Neural progenitor cell (in vitro differentiated cells): ENCODE measurements around the gene NEXN. TPM values are rescaled to one million over a fixed set of nuclear protein-coding genes. Genes with fewer than 3 reads are reported as not detected.
"Not testable (repeated sequence)": the region's sequence is repeated elsewhere in the genome, so short reads cannot be mapped to it uniquely, and the experiment has no call there.

Experiments
- DNase-seq: peaks from one replicate; pipeline ENCODE4 v3.0.0-alpha.2; 2016; ENCODE audit warnings: low spot score
- H2AFZ ChIP-seq: fragments of 200-600 bp; sonication (generic); replicated peaks from 2 replicates; pipeline ENCODE4 v1.6.1; 2016; ENCODE audit warnings: antibody characterized with exemption
- H3F3A ChIP-seq: fragments of 200-600 bp; sonication (generic); 2 replicates; pipeline ENCODE4 v1.6.1; 2016; ENCODE audit warnings: antibody characterized with exemption, low read depth
- H3K27ac ChIP-seq: fragments of 200-600 bp; sonication (generic); 2 replicates; pipeline ENCODE4 v1.5.1; 2016; ENCODE audit warnings: mild to moderate bottlenecking
- H3K27me3 ChIP-seq: fragments of 200-600 bp; sonication (generic); 2 replicates; pipeline ENCODE4 v1.6.1; 2016; ENCODE audit warnings: mild to moderate bottlenecking, moderate library complexity
- H3K36me3 ChIP-seq: fragments of 200-600 bp; sonication (generic); 2 replicates; pipeline ENCODE4 v1.5.1; 2016
- H3K4me1 ChIP-seq: fragments of 200-600 bp; sonication (generic); 2 replicates; pipeline ENCODE4 v1.6.1; 2016; ENCODE audit warnings: mixed run types
- H3K4me2 ChIP-seq: fragments of 200-600 bp; sonication (generic); 2 replicates; pipeline ENCODE4 v1.6.1; 2016
- H3K4me3 ChIP-seq: fragments of 200-600 bp; sonication (generic); 2 replicates; pipeline ENCODE4 v1.5.1; 2016
- H3K79me2 ChIP-seq: fragments of 200-600 bp; sonication (generic); 2 replicates; pipeline ENCODE4 v1.6.1; 2016; ENCODE audit warnings: low read depth
- H3K9ac ChIP-seq: fragments of 200-600 bp; sonication (generic); 2 replicates; pipeline ENCODE4 v1.6.1; 2016
- H3K9me3 ChIP-seq: fragments of 200-600 bp; sonication (generic); 2 replicates; pipeline ENCODE4 v1.5.1; 2016; ENCODE audit warnings: low read depth
- H4K20me1 ChIP-seq: fragments of 200-600 bp; sonication (generic); 2 replicates; pipeline ENCODE4 v1.6.1; 2016; ENCODE audit warnings: low read depth
- H3K27ac Mint-ChIP-seq: 3 replicates; pipeline ENCODE4 v1.8.0; 2021; ENCODE audit warnings: mixed read lengths
- H3K27me3 Mint-ChIP-seq: 2 replicates; pipeline ENCODE4 v1.8.0; 2022; ENCODE audit warnings: low read depth, mild to moderate bottlenecking, inconsistent platforms, moderate library complexity, mixed read lengths; ENCODE audit not compliant: insufficient read depth
- H3K36me3 Mint-ChIP-seq: 3 replicates; pipeline ENCODE4 v1.8.0; 2021; ENCODE audit warnings: mixed read lengths
- H3K4me1 Mint-ChIP-seq: 3 replicates; pipeline ENCODE4 v1.8.0; 2021; ENCODE audit warnings: mixed read lengths
- H3K4me3 Mint-ChIP-seq: 3 replicates; pipeline ENCODE4 v1.8.0; 2021; ENCODE audit warnings: mild to moderate bottlenecking, moderate library complexity, mixed read lengths
- H3K9me3 Mint-ChIP-seq: 3 replicates; pipeline ENCODE4 v1.8.0; 2020; ENCODE audit warnings: mixed read lengths
- EZH2 ChIP-seq: fragments of 200-600 bp; sonication (generic); IDR thresholded peaks from 2 replicates; pipeline ENCODE4 v1.6.1; 2017; ENCODE audit warnings: antibody characterized with exemption, mild to moderate bottlenecking, moderate library complexity
- EZH2phosphoT487 ChIP-seq: fragments of 200-600 bp; sonication (generic); IDR thresholded peaks from 2 replicates; pipeline ENCODE4 v1.6.1; 2017; ENCODE audit warnings: antibody characterized with exemption
- total RNA-seq: library from RNA; depleted of rRNA; stranded (reverse); fragments of >200 nt; gene quantifications from 2 replicates; pipeline ENCODE4 v1.2.3, GENCODE V29; 2015; ENCODE audit warnings: low replicate concordance
- TF ChIP-seq, protein P1 (sequence below): fragments of 200-600 bp; sonication (generic); IDR thresholded peaks from 2 replicates; pipeline ENCODE4 v1.5.1; 2017; ENCODE audit warnings: antibody characterized with exemption, mild to moderate bottlenecking

Gene NEXN
- total RNA-seq, 1 donor from 2014 or later, result 2.0 TPM

DNA sequence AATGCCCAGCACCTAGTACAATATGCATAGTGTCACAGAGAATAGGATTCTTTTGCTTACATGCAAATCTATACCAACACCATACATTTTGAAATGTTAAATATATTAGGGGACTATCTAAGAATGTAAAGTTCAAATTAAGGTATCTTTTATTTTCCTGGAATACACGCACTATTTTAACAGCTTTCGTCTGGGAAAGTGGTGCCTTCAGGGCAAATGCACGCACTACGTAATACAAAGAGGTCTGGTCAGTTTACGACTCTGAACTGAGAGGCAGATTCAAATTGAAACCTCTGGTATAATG, 89.5 kb downstream of the NEXN start:
- no peak overlapping the region for H3K4me3 Mint-ChIP-seq
- peaks cover 28% of the 10 kb centered on the region for H3K36me3 Mint-ChIP-seq
- no peak for DNase-seq
- Histone ChIP-seq H3K4me1 (peaks cover 40% of the 10 kb centered on the region), H3K9ac (peak overlapping the region; percentile 98), H3K27ac (peak overlapping the region; percentile 98), H3K79me2 (peaks cover 98% of the 10 kb centered on the region), H3K36me3 (peaks cover 14% of the 10 kb centered on the region), H3K27me3 (no peaks in the 10 kb centered on the region), H3K4me3 (peak overlapping the region; percentile 100), H3K4me2 (peak overlapping the region; percentile 98), H2AFZ (no peak overlapping the region), H3F3A (peaks cover 44% of the 10 kb centered on the region), H3K9me3 (no peaks in the 10 kb centered on the region), H4K20me1 (peaks cover 82% of the 10 kb centered on the region)
- TF ChIP-seq EZH2 (no peak), EZH2phosphoT487 (no peak)
- TF ChIP-seq, protein P1, sequence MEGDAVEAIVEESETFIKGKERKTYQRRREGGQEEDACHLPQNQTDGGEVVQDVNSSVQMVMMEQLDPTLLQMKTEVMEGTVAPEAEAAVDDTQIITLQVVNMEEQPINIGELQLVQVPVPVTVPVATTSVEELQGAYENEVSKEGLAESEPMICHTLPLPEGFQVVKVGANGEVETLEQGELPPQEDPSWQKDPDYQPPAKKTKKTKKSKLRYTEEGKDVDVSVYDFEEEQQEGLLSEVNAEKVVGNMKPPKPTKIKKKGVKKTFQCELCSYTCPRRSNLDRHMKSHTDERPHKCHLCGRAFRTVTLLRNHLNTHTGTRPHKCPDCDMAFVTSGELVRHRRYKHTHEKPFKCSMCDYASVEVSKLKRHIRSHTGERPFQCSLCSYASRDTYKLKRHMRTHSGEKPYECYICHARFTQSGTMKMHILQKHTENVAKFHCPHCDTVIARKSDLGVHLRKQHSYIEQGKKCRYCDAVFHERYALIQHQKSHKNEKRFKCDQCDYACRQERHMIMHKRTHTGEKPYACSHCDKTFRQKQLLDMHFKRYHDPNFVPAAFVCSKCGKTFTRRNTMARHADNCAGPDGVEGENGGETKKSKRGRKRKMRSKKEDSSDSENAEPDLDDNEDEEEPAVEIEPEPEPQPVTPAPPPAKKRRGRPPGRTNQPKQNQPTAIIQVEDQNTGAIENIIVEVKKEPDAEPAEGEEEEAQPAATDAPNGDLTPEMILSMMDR, result no peak
- peaks cover 5% of the 10 kb centered on the region for H3K9me3 Mint-ChIP-seq
- peaks cover 6% of the 10 kb centered on the region for H3K27me3 Mint-ChIP-seq
- H3K4me1 Mint-ChIP-seq, result peaks cover 25% of the 10 kb centered on the region
- H3K27ac Mint-ChIP-seq, result no peak overlapping the region

DNA sequence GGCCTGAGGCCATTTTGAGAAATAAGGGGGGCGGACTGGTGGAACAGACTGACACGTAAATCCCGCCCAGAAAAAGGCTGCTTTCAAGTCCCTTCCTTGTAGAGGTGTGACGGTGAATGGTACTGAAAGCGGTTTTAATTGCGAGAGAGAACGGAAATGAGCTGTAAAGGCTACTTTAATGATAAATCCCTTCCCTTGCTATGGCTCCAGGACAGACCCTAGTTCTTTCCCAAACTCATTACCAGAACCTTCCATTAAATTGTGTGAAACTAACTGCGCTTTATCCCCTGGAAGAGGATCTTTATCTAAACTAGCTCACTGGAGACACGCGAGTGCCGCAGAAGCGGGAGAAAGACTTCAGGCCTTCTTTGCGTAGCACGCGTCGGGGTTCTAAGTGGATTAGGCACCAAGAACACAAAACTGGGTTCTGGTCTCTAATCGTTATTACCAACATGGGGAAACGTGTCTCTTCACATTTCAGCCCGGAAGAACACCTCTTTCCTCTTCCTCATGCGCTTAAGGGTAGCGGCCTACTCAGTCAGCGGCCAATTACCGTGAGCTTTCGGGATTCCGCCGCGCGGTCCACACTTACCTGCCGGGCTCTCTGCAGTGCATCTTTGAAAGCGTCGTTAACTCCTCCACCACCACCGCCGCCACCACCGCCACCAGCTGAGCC, 90.0 kb downstream of the NEXN start:
- peaks cover 5% of the 10 kb centered on the region for H3K9me3 Mint-ChIP-seq
- H3K4me2 ChIP-seq, result peak overlapping the region; percentile 98

DNA sequence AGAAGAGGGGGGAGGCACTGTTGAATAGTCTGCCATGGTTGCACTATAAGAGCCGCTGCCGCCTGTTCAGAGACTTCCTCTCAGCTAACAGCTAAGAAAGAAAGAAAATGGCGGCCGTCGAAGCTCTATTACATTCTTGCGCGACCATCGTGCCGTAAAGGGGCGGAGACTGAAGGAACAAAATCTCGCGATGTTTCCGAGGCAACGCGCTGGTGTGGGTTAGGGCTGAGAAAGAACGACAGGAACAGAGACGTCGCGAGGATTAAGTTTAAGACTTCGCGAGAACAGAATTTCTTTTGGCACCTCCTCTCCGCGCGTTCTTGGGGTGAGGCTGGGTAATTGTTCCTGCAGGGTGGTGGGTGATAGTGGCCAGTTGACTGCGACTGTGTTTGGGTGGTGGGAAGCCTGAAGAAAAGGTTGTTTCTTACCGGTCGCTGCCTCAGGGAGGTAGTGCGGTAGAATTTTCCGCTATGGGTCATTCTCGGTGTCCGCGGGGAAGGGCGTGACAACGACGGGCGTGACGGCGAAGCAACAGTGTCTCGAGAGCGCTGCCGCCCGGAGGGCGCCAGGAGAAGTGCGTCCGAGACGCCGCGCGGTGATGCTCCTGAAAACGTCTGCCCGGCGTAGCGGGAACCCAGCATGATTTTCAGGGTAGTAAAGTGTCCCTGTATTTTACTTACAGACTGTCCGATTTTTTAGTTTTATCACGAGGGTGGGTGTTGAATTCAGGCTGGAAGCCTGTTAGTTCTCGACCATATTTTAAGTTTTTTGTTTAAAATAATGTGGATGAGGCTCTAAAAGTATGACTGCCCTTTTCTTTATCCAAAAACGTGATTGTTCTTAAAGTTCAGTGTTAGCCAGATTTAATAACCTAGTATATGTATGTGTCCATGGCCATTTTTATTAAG, 90.8 kb downstream of the NEXN start, which contains the start of gene FUBP1:
Gene FUBP1 (minus strand): TSS at position 104 of the 908 bp plus-strand sequence. CDS start 68 bp downstream, at position 36.
- Histone ChIP-seq H3K4me1 (peaks cover 47% of the 10 kb centered on the region), H3K27me3 (no peaks in the 10 kb centered on the region), H3K27ac (peak within 1 kb of the TSS; percentile 98), H3K4me2 (peak within 1 kb of the TSS; percentile 98), H3K9me3 (no peaks in the 10 kb centered on the region), H3K4me3 (peak within 1 kb of the TSS; percentile 100), H3K79me2 (peaks cover 92% of the 10 kb centered on the region), H4K20me1 (peaks cover 76% of the 10 kb centered on the region), H2AFZ (peak within 1 kb of the TSS; percentile 90), H3K9ac (peak within 1 kb of the TSS; percentile 98), H3K36me3 (peaks cover 14% of the 10 kb centered on the region), H3F3A (peaks cover 53% of the 10 kb centered on the region)
- Mint-ChIP-seq H3K27ac (no peak within 1 kb of the TSS), H3K9me3 (peaks cover 5% of the 10 kb centered on the region), H3K36me3 (peaks cover 28% of the 10 kb centered on the region), H3K4me3 (no peak within 1 kb of the TSS), H3K27me3 (peaks cover 4% of the 10 kb centered on the region), H3K4me1 (peaks cover 27% of the 10 kb centered on the region)
- no peak for TF ChIP-seq EZH2
- TF ChIP-seq, protein P1, result peak; percentile 64
- peak; percentile 99 for DNase-seq

More for the DNA sequence above, 90.0 kb downstream of the NEXN start:
- peak; percentile 90 for DNase-seq
- no peaks in the 10 kb centered on the region for H3K9me3 ChIP-seq
- peaks cover 25% of the 10 kb centered on the region for H3K4me1 Mint-ChIP-seq
- H3K4me3 Mint-ChIP-seq, result no peak overlapping the region
- H3K36me3 ChIP-seq, result peaks cover 14% of the 10 kb centered on the region
- peaks cover 40% of the 10 kb centered on the region for H3K4me1 ChIP-seq
- peak overlapping the region; percentile 98 for H3K27ac ChIP-seq
- no peaks in the 10 kb centered on the region for H3K27me3 ChIP-seq
- H3K36me3 Mint-ChIP-seq, result peaks cover 28% of the 10 kb centered on the region
- peaks cover 78% of the 10 kb centered on the region for H4K20me1 ChIP-seq
- H3F3A ChIP-seq, result peaks cover 46% of the 10 kb centered on the region
- H3K79me2 ChIP-seq, result peaks cover 94% of the 10 kb centered on the region
- TF ChIP-seq EZH2phosphoT487, result peak; percentile 28
- TF ChIP-seq EZH2, result no peak
- peak overlapping the region; percentile 51 for H2AFZ ChIP-seq
- H3K27ac Mint-ChIP-seq, result no peak overlapping the region
- peaks cover 4% of the 10 kb centered on the region for H3K27me3 Mint-ChIP-seq
- peak overlapping the region; percentile 100 for H3K4me3 ChIP-seq
- H3K9ac ChIP-seq, result peak overlapping the region; percentile 98

DNA sequence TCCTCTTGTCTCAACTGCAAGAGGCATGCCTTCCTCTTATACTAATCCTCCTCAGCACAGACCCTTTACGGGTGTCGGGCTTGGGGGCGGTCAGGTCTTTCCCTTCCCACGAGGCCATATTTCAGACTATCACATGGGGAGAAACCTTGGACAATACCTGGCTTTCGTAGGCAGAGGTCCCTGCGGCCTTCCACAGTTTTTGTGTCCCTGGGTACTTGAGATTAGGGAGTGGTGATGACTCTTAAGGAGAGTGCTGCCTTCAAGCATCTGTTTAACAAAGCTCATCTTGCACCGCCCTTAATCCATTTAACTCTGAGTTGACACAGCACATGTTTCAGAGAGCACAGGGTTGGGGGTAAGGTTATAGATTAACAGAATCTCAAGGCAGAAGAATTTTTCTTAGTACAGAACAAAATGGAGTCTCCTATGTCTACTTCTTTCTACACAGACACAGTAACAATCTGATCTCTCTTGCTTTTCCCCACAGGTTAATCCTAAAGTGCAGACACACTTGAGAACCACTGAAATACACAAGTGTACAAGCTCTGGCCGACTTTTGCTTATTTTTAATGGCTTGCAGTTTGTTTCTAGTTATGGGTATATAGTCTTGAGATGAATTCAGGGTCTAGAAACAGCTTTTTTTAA, 95.0 kb downstream of the NEXN start:
- H3K27me3 Mint-ChIP-seq, H3K9me3 ChIP-seq, DNase-seq, H3K9ac ChIP-seq, H2AFZ ChIP-seq, H3K36me3 ChIP-seq, H3K27me3 ChIP-seq, H3K4me3 Mint-ChIP-seq, H3K9me3 Mint-ChIP-seq, H3K27ac Mint-ChIP-seq: not testable (repeated sequence)
- H3K4me1 Mint-ChIP-seq, result peaks cover 15% of the 10 kb centered on the region
- H3F3A ChIP-seq, result peaks cover 42% of the 10 kb centered on the region
- H3K36me3 Mint-ChIP-seq, result peaks cover 15% of the 10 kb centered on the region
- H3K27ac ChIP-seq, result peak overlapping the region; percentile 85
- peaks cover 92% of the 10 kb centered on the region for H3K79me2 ChIP-seq
- peak overlapping the region; percentile 21 for H3K4me3 ChIP-seq
- H3K4me2 ChIP-seq, result peak overlapping the region; percentile 65
- H3K4me1 ChIP-seq, result peaks cover 51% of the 10 kb centered on the region
- H4K20me1 ChIP-seq, result peaks cover 80% of the 10 kb centered on the region
